ENCODE results near the gene AFTPH. TPM values are rescaled to one million over a fixed set of nuclear protein-coding genes. Genes with fewer than 3 reads are reported as not detected.
A peak's percentile ranks its signal among the peaks of the same experiment; 100 is the strongest.

Gene AFTPH
- total RNA-seq, 1 experiment from 2014 or later, result 17.9 TPM

DNA sequence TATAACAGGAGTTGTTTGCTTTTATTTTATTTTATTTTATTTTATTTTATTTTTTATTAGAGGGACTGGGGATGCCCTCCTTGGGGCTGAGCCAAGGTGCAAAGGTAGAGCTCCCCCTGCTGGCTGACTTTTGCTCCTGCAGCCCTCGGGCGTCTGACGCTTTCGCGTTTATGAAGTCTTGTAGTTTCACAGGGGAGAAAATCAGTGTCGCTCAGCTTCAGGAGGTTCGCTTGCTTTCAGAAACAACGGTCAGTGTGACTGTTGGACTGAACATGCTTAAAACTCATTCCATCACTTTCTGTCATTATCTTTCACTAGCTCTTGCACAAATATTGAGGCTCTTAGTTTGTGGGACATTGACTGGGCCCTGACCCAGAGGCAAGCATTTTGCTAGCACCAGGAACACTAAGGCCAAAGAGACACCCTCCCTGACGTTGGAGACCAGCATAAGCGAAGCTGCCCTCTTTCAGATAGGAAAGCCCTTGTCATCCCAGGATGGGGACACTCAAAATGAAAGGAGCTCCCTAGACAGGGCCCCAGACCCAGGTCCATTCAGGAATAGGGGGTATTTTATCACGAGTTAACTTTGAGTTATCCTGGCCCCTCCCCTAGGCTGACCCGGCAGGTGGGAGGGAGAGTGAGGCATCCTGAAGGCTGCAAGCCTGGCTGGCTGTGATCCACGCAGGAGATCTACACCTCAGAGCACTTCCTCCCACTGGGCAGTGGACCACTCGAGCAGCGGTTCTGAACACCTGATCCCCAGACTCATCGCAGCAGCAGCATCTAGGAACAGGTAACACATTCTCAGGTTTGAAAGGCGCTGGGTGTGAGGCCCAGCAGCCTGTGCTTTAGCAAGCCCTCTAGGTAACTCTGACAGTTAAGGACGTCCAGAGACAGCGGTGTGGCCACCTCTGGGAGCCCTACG lies 35.8 kb upstream of the AFTPH start:
- POLR2A ChIA-PET, result no interaction called here
- Histone ChIP-seq H3K4me3 (ENCODE audit: low read depth in 2 of 2, low read length in 2 of 2) (no peak overlapping the region), H3K9me3 (ENCODE audit: control insufficient read depth, insufficient read depth, low read depth, low read length) (no peaks in the 10 kb centered on the region), H3K4me1 (ENCODE audit: control insufficient read depth, insufficient read depth, low read length) (no peaks in the 10 kb centered on the region), H3K36me3 (ENCODE audit: control insufficient read depth, insufficient read depth, low read length) (no peaks in the 10 kb centered on the region), H3K27me3 (ENCODE audit: control insufficient read depth, insufficient read depth, low read length) (peaks cover 32% of the 10 kb centered on the region), H3K27ac (ENCODE audit: low read length) (no peak overlapping the region)
- intact Hi-C loops (cut with micrococcal nuclease; ENCODE audit: unreplicated experiment) (loop anchor here (1.0 to 5.0 kb wide), 2 partner anchors 157 to 441 kb away; no protein-coding TSS in a partner anchor), in situ Hi-C loops (cut with HindIII; ENCODE audit: low pct_unique_long_range_greater_than_20kb, low sequenced_read_pairs) (no loop called here)
- ATAC-seq (peak; percentile 81), DNase-seq (ENCODE audit: low read depth, low spot score) (peak; percentile 52)
- BruUV-seq (replicated peaks), result no TSS peak
- TF ChIP-seq, protein P1, sequence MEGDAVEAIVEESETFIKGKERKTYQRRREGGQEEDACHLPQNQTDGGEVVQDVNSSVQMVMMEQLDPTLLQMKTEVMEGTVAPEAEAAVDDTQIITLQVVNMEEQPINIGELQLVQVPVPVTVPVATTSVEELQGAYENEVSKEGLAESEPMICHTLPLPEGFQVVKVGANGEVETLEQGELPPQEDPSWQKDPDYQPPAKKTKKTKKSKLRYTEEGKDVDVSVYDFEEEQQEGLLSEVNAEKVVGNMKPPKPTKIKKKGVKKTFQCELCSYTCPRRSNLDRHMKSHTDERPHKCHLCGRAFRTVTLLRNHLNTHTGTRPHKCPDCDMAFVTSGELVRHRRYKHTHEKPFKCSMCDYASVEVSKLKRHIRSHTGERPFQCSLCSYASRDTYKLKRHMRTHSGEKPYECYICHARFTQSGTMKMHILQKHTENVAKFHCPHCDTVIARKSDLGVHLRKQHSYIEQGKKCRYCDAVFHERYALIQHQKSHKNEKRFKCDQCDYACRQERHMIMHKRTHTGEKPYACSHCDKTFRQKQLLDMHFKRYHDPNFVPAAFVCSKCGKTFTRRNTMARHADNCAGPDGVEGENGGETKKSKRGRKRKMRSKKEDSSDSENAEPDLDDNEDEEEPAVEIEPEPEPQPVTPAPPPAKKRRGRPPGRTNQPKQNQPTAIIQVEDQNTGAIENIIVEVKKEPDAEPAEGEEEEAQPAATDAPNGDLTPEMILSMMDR (IDR thresholded peaks at IDR 0.05), result peak; percentile 96
- no peak for TF ChIP-seq SIN3A (IDR thresholded peaks at IDR 0.05; ENCODE audit: borderline replicate concordance, insufficient read depth, low read depth, low read length)
- CTCF ChIA-PET, result interaction anchor here (0.6 to 1.9 kb wide), 10 partner anchors 16 to 1461 kb away, joined by 3 to 23 read pairs (median 4); no protein-coding TSS in a partner anchor

DNA sequence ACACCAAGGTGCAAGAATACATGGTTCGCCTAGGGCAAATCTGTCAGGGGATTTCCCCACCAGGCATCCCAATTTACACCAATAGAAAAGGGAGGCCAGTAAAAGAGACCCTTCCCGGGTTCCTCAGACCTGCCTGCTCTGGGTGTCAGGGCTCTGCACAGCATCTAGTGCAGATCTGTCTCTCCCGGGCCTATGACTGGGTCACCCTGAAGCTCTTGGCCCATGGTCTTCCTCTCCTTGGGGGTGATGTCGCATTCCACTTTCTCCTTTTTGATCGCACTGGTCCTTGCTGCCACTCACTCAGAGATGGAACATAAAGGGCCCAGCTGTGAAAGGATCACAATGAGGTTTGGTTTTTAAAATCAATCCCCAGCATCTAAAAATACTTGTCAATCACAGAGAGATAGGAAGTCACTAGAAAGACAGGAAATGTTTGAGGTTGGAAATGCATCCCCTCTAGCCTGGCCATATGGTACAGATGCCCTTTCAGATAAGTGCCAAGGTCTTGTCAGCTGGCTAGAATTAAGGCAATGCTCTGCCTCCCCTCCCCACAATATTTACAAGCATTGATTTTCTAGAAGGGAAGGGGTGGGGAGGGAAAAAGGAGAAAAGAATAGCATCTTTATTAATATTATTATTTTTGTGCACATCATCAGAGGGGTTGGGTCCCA lies 34.9 kb upstream of the AFTPH start:
- DNase-seq (ENCODE audit: low read depth, low spot score) (no peak), ATAC-seq (no peak)
- intact Hi-C loops (cut with micrococcal nuclease; ENCODE audit: unreplicated experiment) (loop anchor here (5.0 kb wide), 1 partner anchor 442 kb away; no protein-coding TSS in a partner anchor), in situ Hi-C loops (cut with HindIII; ENCODE audit: low pct_unique_long_range_greater_than_20kb, low sequenced_read_pairs) (no loop called here)
- peaks cover 29% of the 10 kb centered on the region for H3K27me3 ChIP-seq (ENCODE audit: control insufficient read depth, insufficient read depth, low read length)
- H3K36me3 ChIP-seq (ENCODE audit: control insufficient read depth, insufficient read depth, low read length), result no peaks in the 10 kb centered on the region
- no TSS peak for BruUV-seq (replicated peaks)
- no peak overlapping the region for H3K27ac ChIP-seq (ENCODE audit: low read length)
- TF ChIP-seq TCF7L2 (IDR thresholded peaks at IDR 0.05; ENCODE audit: low read depth, low read length) (no peak), SIN3A (IDR thresholded peaks at IDR 0.05; ENCODE audit: borderline replicate concordance, insufficient read depth, low read depth, low read length) (no peak), POLR2AphosphoS5 (IDR thresholded peaks at IDR 0.05; ENCODE audit: low read depth, low read length) (no peak)
- TF ChIP-seq, protein P1 (IDR thresholded peaks at IDR 0.05), result no peak
- TF ChIP-seq, protein P2, sequence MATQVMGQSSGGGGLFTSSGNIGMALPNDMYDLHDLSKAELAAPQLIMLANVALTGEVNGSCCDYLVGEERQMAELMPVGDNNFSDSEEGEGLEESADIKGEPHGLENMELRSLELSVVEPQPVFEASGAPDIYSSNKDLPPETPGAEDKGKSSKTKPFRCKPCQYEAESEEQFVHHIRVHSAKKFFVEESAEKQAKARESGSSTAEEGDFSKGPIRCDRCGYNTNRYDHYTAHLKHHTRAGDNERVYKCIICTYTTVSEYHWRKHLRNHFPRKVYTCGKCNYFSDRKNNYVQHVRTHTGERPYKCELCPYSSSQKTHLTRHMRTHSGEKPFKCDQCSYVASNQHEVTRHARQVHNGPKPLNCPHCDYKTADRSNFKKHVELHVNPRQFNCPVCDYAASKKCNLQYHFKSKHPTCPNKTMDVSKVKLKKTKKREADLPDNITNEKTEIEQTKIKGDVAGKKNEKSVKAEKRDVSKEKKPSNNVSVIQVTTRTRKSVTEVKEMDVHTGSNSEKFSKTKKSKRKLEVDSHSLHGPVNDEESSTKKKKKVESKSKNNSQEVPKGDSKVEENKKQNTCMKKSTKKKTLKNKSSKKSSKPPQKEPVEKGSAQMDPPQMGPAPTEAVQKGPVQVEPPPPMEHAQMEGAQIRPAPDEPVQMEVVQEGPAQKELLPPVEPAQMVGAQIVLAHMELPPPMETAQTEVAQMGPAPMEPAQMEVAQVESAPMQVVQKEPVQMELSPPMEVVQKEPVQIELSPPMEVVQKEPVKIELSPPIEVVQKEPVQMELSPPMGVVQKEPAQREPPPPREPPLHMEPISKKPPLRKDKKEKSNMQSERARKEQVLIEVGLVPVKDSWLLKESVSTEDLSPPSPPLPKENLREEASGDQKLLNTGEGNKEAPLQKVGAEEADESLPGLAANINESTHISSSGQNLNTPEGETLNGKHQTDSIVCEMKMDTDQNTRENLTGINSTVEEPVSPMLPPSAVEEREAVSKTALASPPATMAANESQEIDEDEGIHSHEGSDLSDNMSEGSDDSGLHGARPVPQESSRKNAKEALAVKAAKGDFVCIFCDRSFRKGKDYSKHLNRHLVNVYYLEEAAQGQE (IDR thresholded peaks at IDR 0.05; ENCODE audit: insufficient read depth in 1 of 2, low read depth in 2 of 2, low read length in 1 of 2), result no peak
- H3K9me3 ChIP-seq (ENCODE audit: control insufficient read depth, insufficient read depth, low read depth, low read length), result no peaks in the 10 kb centered on the region
- no peaks in the 10 kb centered on the region for H3K4me1 ChIP-seq (ENCODE audit: control insufficient read depth, insufficient read depth, low read length)
- H3K4me3 ChIP-seq (ENCODE audit: low read depth in 2 of 2, low read length in 2 of 2), result no peak overlapping the region
- ChIA-PET CTCF (interaction anchor here (1.0 kb wide), 1 partner anchor 158 kb away, joined by 3 read pairs; no protein-coding TSS in a partner anchor), POLR2A (no interaction called here)
